Activated CD4-positive, alpha-beta memory T cell treated with anti-CD3 and anti-CD28 coated beads for 36 hours (primary cell): ENCODE results near the gene NMT1. TPM values are rescaled to one million over a fixed set of nuclear protein-coding genes. Genes with fewer than 3 reads are reported as not detected.

Experiments used
- CTCF ChIA-PET: fragments of 350-600 bp; sonication (Branson Sonifier 250); formaldehyde crosslinking; loops from one replicate; lab custom pipeline; 2021; ENCODE audit warnings: antibody characterized with exemption, inconsistent platforms; lab: Charles Lee
- POLR2A ChIA-PET: fragments of 350-600 bp; sonication (Branson Sonifier 250); formaldehyde crosslinking; loops from one replicate; lab custom pipeline; 2021; ENCODE audit warnings: antibody characterized with exemption; lab: Charles Lee
- DNase-seq: peaks from one replicate; pipeline ENCODE4 v3.0.0-alpha.2; 2020
- H3K27ac Mint-ChIP-seq: one replicate; pipeline ENCODE4 v1.8.0; 2021; ENCODE audit warnings: mixed read lengths
- H3K27me3 Mint-ChIP-seq: one replicate; pipeline ENCODE4 v1.8.0; 2021; ENCODE audit warnings: mixed read lengths
- H3K36me3 Mint-ChIP-seq: one replicate; pipeline ENCODE4 v1.8.0; 2021; ENCODE audit warnings: mixed read lengths
- H3K4me1 Mint-ChIP-seq: one replicate; pipeline ENCODE4 v1.8.0; 2021; ENCODE audit warnings: low read depth, mixed read lengths
- H3K4me3 Mint-ChIP-seq: one replicate; pipeline ENCODE4 v1.8.0; 2021; ENCODE audit warnings: mild to moderate bottlenecking, mixed read lengths
- H3K9me3 Mint-ChIP-seq: one replicate; pipeline ENCODE4 v1.8.0; 2021; ENCODE audit warnings: mixed read lengths
- intact Hi-C: fragments of 100-400 bp; cut with micrococcal nuclease; formaldehyde crosslinking; loops from one replicate; pipeline ENCODE4 v1.15.1; 2023
- total RNA-seq, 2 experiments: library from RNA; stranded (reverse); gene quantifications; one replicate each; pipeline ENCODE4 v1.2.3, GENCODE V29; 2021

The NMT1 gene
- 100 to 1,000 TPM; 158 TPM for total RNA-seq

DNA sequence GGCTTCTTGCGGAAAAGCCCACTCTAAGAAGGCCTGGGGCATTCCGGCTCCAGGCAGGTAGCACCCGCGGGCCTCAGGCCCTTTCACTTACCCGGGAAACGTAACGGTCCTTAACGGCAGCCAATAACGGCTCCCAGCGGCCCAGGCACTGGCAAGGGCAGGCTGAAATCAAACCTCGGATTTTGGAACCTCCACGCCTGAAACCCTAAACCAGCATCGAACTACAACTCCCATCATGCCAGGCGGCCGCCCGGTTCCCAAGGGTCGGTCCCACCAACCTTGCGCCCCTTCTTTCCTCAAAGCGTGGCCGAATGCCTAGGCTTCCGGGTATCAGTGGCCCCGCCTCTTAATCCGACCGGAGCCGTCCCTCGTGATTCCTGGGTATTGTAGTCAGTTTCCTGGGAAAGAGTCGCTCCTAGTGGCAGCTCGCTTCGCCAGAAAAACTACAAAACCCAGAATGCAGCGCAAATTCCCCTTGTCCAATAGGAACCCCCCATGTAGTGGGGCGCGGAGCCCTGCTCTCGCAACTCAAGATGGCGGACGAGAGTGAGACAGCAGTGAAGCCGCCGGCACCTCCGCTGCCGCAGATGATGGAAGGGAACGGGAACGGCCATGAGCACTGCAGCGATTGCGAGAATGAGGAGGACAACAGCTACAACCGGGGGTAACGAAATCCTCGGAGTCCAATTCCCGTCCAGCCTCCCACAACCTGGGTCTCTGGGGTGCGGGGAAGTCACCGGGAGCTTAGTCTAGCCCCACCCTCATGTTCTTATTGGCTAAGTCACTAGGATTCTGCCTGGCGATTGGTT lies at the start of gene NMT1:
Gene NMT1, plus strand, starts transcription at position 521 of the 809 bp plus-strand sequence. Its CDS starts 13 bp downstream, at position 534.
- H3K36me3 Mint-ChIP-seq = peaks cover 6% of the 10 kb centered on the region
- peak within 1 kb of the TSS; percentile 100 for H3K4me3 Mint-ChIP-seq
- CTCF ChIA-PET = interaction anchor here (0.8 to 2.8 kb wide), 8 partner anchors 10 to 150 kb away, joined by 3 to 22 read pairs (median 4); partner anchors contain the start of genes ACBD4, C1QL1 and HEXIM1
- intact Hi-C loops = loop anchor here (1.0 to 5.0 kb wide), 6 partner anchors 9 to 166 kb away; partner anchors contain the start of genes ACBD4, HEXIM1 and HEXIM2
- POLR2A ChIA-PET = interaction anchor here (0.5 to 4.7 kb wide), 13 partner anchors 10 to 353 kb away, joined by 3 to 61 read pairs (median 3); partner anchors contain the start of genes ACBD4, C1QL1, DBF4B and DCAKD
- peaks cover 48% of the 10 kb centered on the region for H3K4me1 Mint-ChIP-seq
- peak; percentile 98 for DNase-seq
- H3K27me3 Mint-ChIP-seq = no peaks in the 10 kb centered on the region
- H3K9me3 Mint-ChIP-seq = no peaks in the 10 kb centered on the region
- H3K27ac Mint-ChIP-seq = peak within 1 kb of the TSS; percentile 100

DNA sequence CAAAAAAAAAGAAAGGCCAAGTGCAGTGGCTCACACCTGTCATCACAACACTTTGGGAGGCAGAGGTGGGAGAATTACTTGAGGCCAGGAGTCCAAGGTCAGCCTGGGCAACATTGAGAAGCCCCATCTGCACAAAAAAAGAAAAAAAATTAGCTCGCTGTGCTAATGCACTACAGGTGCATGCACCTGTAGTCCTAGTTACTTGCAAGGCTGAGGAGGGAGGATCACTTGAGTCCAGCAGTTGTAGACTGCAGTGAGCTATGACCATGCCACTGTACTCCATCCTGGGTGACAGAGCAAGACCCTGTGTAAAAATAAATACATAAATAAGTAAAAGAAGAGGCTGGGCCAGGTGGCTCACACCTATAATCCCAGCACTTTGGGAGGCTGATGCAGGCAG lies 49.4 kb upstream of the NMT1 start:
- H3K27me3 Mint-ChIP-seq = peaks cover 9% of the 10 kb centered on the region
- POLR2A ChIA-PET = no interaction called here
- no peak for DNase-seq
- CTCF ChIA-PET = interaction anchor here (1.0 to 4.6 kb wide), 2 partner anchors 10 to 101 kb away, joined by 3 to 20 read pairs; no protein-coding TSS in a partner anchor
- H3K4me3 Mint-ChIP-seq = no peak overlapping the region
- no peaks in the 10 kb centered on the region for H3K36me3 Mint-ChIP-seq
- H3K27ac Mint-ChIP-seq = no peak overlapping the region
- intact Hi-C loops = no loop called here
- H3K4me1 Mint-ChIP-seq = no peaks in the 10 kb centered on the region
- no peaks in the 10 kb centered on the region for H3K9me3 Mint-ChIP-seq

DNA sequence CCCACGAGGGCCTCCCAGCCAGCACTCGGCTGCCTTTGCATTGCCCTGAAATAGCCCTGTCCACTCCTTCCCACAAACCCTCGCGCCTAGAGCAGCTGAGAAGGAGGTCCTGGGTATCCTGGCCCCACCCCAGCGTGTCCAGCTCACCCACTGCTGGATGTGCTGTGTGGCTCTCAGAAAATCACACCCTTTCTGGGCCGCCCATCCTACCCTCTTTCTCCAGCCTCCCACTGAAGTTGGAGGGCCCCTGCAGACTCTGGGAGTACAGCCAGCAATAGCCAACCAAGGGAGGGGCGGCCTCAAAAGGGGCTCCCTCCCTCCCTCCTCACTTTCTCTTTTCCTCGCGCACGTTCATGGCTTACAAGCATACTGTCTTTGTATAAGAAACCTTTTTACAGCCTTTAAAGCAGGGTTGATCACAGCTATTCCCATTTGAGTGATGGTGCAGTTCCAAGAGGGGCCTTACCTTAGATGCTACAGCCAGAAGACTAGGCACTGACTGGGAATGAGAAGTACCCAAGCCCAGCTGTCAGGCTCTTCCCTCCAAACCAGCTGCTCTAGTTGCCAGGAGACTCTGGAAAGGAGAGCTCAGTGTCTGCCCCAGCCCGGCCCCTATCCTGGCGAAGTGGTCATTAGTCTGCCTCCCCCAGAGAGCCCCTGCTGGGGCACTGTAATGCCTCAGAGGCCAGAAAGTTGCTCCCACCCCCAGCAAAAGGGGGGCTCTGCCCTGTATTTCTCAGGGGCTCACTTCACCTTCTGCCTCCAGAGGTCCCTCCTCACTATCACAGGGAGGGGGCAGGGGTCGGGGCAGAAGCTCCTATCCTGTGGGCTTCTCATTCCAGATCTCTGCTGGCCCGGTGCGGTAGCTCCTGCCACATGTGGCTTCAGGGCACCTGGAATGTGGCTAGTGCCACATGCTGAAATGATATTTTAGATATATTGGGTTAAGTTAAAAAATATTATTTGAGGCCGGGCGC lies 47.8 kb upstream of the NMT1 start:
- no peak for DNase-seq
- ChIA-PET POLR2A (no interaction called here), CTCF (interaction anchor here (0.6 to 4.6 kb wide), 3 partner anchors 8 to 93 kb away, joined by 3 to 20 read pairs (median 4); no protein-coding TSS in a partner anchor)
- Mint-ChIP-seq H3K4me3 (no peak overlapping the region), H3K27ac (no peak overlapping the region), H3K36me3 (no peaks in the 10 kb centered on the region), H3K27me3 (peaks cover 11% of the 10 kb centered on the region), H3K4me1 (no peaks in the 10 kb centered on the region), H3K9me3 (no peaks in the 10 kb centered on the region)
- intact Hi-C loops = no loop called here

DNA sequence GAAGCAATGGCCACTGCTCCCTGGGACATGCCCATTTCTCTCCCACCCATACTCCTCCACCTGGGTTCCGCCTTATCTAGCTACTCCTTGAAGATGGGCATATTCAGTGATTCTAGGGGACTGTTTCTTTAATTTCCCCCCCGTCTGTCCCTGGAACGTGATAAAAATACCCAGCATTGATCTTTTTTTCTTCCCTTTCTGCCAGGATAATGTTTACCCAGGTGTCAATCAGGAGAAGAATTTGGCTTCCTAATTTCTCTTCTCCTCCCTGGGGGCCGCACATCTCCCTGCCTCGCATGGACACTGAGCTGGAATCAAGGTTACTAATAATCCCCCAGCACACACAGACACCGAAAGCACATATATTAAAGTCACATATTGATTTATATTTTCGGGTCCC lies 44.9 kb upstream of the NMT1 start:
- no peaks in the 10 kb centered on the region for H3K36me3 Mint-ChIP-seq
- ChIA-PET CTCF (interaction anchor here (2.7 kb wide), 1 partner anchor 96 kb away, joined by 11 read pairs; no protein-coding TSS in a partner anchor), POLR2A (no interaction called here)
- peaks cover 33% of the 10 kb centered on the region for H3K27me3 Mint-ChIP-seq
- H3K4me1 Mint-ChIP-seq = peaks cover 13% of the 10 kb centered on the region
- no peaks in the 10 kb centered on the region for H3K9me3 Mint-ChIP-seq
- no peak overlapping the region for H3K27ac Mint-ChIP-seq
- intact Hi-C loops = no loop called here
- no peak overlapping the region for H3K4me3 Mint-ChIP-seq
- no peak for DNase-seq

DNA sequence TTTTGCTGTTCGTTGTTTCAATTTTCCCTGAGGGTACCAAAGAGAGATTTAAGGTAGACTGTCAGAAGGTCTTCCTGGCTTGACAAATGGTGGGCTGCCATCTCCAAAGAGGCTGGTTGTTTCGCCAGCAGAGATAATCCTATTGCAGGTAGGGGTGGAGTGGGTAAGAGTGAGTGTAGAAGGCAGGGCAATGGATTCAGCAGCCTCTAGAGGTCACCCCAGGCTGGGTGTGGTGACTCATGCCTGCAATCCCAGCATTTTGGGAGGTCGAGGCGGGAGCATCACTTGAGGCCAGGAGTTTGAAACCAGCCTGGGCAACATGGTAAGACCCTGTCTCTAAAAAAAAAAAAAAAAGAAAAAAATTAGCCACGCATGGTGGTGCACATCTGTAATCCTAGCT lies 44.3 kb upstream of the NMT1 start:
- no peak overlapping the region for H3K27ac Mint-ChIP-seq
- peaks cover 3% of the 10 kb centered on the region for H3K36me3 Mint-ChIP-seq
- ChIA-PET POLR2A (no interaction called here), CTCF (interaction anchor here (2.7 kb wide), 1 partner anchor 97 kb away, joined by 11 read pairs; no protein-coding TSS in a partner anchor)
- intact Hi-C loops = no loop called here
- peaks cover 37% of the 10 kb centered on the region for H3K27me3 Mint-ChIP-seq
- peaks cover 16% of the 10 kb centered on the region for H3K4me1 Mint-ChIP-seq
- H3K4me3 Mint-ChIP-seq = no peak overlapping the region
- DNase-seq = no peak
- no peaks in the 10 kb centered on the region for H3K9me3 Mint-ChIP-seq

DNA sequence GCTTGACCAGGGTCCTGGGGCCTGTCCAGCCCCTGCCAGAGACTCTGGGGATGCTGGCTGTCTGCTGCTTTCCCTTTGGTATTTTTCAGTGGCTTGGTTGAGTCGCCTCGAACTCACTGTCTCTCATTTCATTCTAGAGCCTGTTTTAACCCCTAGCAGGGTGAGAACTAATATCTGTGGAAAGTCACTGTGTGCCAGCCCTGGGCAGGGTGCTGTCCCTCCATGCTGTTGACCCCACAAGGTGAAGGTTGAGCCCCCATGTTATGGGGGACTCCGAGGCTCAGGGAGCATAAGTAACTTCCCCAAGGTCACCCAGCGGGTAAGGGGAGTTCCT lies 42.6 kb upstream of the NMT1 start:
- Mint-ChIP-seq H3K27me3 (peaks cover 37% of the 10 kb centered on the region), H3K4me1 (peaks cover 16% of the 10 kb centered on the region), H3K4me3 (peak overlapping the region; percentile 78), H3K9me3 (no peaks in the 10 kb centered on the region), H3K27ac (no peak overlapping the region), H3K36me3 (peaks cover 3% of the 10 kb centered on the region)
- intact Hi-C loops = loop anchor here (1.0 to 2.0 kb wide), 2 partner anchors 46 to 98 kb away; no protein-coding TSS in a partner anchor
- no peak for DNase-seq
- CTCF ChIA-PET = interaction anchor here (0.8 to 6.3 kb wide), 4 partner anchors 47 to 105 kb away, joined by 3 to 162 read pairs (median 38); partner anchors contain the start of gene GFAP
- POLR2A ChIA-PET = no interaction called here

DNA sequence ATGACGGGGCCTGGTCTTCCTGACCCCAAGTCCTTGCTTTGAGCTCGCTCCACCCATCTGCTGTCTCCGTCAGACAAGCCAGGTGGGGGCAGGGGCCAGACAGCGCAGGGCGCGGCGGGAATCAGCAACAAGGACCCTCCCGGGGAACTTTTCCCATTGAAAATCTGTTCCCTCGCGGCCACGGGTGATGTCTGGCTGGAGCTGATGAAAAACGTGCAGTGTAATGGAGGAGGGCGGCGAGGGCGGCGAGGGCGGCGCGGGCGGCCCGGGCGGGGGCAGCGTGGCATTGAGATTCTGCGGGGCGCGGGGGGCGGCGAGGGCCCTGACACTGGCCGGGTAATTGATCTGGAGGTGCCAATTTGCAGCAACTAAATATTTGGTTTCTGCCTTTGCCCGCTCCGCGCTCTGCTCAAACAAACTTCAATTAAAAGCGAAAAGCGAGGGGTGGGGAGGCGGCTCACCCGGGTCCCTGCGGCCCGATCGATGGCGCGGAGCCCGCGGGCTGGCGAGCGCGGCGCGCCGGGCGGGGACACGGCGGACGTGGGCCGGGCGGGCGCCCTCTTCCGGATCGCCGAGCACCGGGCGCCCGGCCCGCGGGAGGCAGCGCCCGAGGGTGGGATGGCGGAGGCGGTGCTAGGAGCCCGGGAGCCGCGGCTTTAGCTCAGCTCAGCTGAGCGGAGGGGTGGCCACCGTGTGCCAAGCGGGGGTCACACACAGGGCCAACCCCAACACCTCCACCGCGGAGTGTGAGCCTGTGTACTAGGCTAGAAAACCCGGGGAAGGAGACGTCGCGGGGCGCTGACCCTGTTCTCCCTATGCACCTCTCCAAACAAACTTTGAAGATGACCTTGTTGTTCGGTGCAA lies 42.0 kb upstream of the NMT1 start:
- DNase-seq = peak; percentile 53
- Mint-ChIP-seq H3K36me3 (peaks cover 3% of the 10 kb centered on the region), H3K4me1 (peaks cover 16% of the 10 kb centered on the region), H3K4me3 (peak overlapping the region; percentile 78), H3K9me3 (no peaks in the 10 kb centered on the region), H3K27ac (no peak overlapping the region), H3K27me3 (peaks cover 37% of the 10 kb centered on the region)
- POLR2A ChIA-PET = interaction anchor here (0.5 to 2.6 kb wide), 3 partner anchors 24 to 105 kb away, joined by 3 to 12 read pairs (median 3); no protein-coding TSS in a partner anchor
- CTCF ChIA-PET = interaction anchor here (0.6 to 6.3 kb wide), 12 partner anchors 15 to 244 kb away, joined by 3 to 162 read pairs (median 4); partner anchors contain the start of genes GFAP and KIF18B
- intact Hi-C loops = loop anchor here (1.0 to 2.0 kb wide), 2 partner anchors 46 to 99 kb away; no protein-coding TSS in a partner anchor

DNA sequence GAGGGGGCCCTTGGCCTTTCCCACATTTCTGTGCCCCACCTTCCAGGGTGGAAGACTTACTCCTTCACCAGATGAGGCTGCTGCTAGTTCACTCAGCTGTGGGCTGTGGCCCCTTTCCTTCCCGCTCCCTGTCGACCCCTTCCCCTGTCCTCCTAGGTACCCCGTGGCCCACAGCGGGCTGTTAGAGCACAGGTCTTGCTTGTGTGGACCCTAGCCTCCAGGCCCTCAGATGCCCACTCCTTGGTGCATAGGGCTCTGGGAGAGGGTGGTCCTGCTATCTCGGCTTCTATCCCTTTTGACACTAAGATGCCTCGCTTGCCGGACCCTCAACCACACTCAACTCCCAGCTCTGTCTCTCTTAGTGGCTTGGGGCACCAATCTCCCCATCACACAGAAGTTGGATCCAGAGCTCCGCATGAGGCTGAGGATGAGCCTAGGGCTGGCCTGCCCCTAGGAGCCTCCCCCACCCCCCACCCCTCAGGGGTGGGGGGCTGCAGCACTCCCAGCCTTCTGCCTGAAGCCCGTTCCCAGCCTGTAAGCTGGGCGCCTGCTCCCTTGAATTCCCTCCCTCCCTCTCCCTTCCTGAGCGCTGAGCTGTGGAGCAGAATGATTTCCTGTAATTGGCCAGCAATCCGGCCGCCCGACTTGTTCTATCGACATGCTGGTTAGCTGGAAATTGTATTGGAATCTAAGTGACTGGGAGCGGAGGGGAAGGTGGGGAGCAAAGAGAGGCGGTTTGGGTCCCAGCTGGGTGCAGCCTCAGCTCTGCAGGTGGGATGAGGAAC lies 40.6 kb upstream of the NMT1 start:
- Mint-ChIP-seq H3K27ac (no peak overlapping the region), H3K9me3 (no peaks in the 10 kb centered on the region), H3K4me3 (no peak overlapping the region), H3K36me3 (peaks cover 3% of the 10 kb centered on the region), H3K4me1 (peaks cover 16% of the 10 kb centered on the region), H3K27me3 (peaks cover 37% of the 10 kb centered on the region)
- intact Hi-C loops = loop anchor here (2.0 to 5.0 kb wide), 3 partner anchors 74 to 243 kb away; partner anchors contain the start of genes EFTUD2 and KIF18B
- ChIA-PET CTCF (interaction anchor here (0.8 to 6.3 kb wide), 24 partner anchors 9 to 245 kb away, joined by 3 to 162 read pairs (median 6); partner anchors contain the start of genes ACBD4, DCAKD, EFTUD2 and GFAP), POLR2A (interaction anchor here (1.0 to 2.6 kb wide), 2 partner anchors 30 to 100 kb away, joined by 3 to 12 read pairs; no protein-coding TSS in a partner anchor)
- DNase-seq = no peak

DNA sequence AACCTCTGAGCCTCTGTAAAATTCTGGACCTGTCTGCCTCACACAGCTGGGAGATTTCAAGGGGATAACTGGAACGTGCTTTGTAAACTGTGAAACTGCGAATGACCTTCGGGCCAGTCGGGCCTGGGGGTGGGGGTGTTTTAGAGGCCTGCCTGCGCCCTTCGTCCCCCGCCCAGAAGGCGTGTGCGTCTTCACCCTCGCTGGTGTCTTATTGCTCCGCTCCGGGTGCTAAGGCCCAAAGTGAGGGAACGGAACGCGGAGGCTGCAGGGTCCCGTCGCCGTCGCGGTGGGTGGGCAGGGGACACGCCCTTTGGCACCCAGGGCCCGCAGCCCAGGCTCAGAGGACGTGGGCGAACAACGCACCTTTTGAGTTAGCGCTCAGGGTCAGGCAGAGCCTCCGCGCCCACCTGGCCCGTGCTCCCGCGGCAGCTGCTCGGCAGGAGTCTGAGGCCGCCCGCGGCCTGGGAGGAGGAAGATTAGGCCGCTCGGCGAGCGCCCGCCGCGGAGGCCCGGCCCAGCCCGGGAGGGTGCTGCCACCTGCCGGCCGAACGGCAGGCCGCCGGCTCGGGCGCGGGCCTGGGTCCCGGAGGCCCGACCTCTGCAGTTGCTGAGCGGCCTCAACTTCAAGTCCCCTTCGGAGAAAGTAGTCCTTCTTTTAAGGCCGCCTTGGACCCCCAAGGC lies 39.4 kb upstream of the NMT1 start:
- Mint-ChIP-seq H3K4me3 (peak overlapping the region; percentile 12), H3K27ac (no peak overlapping the region)

More for the DNA sequence above, 39.4 kb upstream of the NMT1 start:
- Mint-ChIP-seq H3K36me3 (peaks cover 4% of the 10 kb centered on the region), H3K4me1 (peaks cover 16% of the 10 kb centered on the region), H3K27me3 (peaks cover 35% of the 10 kb centered on the region), H3K9me3 (no peaks in the 10 kb centered on the region)
- ChIA-PET POLR2A (interaction anchor here (2.6 kb wide), 1 partner anchor 101 kb away, joined by 12 read pairs; no protein-coding TSS in a partner anchor), CTCF (interaction anchor here (0.6 to 6.3 kb wide), 36 partner anchors 10 to 1863 kb away, joined by 3 to 162 read pairs (median 6); partner anchors contain the start of genes DCAKD, EFTUD2 and GFAP)
- peak; percentile 71 for DNase-seq
- intact Hi-C loops = loop anchor here (1.0 to 5.0 kb wide), 4 partner anchors 75 to 244 kb away; partner anchors contain the start of genes EFTUD2 and KIF18B
